Activated naive CD4-positive, alpha-beta T cell treated with anti-CD3 and anti-CD28 coated beads, Interleukin-2, amount 50 U/mL, for 24 hours (primary cell): ENCODE results near the gene KSR1.

Source experiments
- H3K27ac Mint-ChIP-seq: one replicate; pipeline ENCODE4 v1.8.0; 2021; ENCODE audit warnings: mild to moderate bottlenecking, mixed read lengths
- H3K27me3 Mint-ChIP-seq: one replicate; pipeline ENCODE4 v1.8.0; 2021; ENCODE audit warnings: mixed read lengths
- H3K36me3 Mint-ChIP-seq: one replicate; pipeline ENCODE4 v1.8.0; 2021; ENCODE audit warnings: mixed read lengths
- H3K4me1 Mint-ChIP-seq: one replicate; pipeline ENCODE4 v1.8.0; 2021; ENCODE audit warnings: mixed read lengths
- H3K4me3 Mint-ChIP-seq: one replicate; pipeline ENCODE4 v1.8.0; 2021; ENCODE audit warnings: mild to moderate bottlenecking, mixed read lengths
- H3K9me3 Mint-ChIP-seq: one replicate; pipeline ENCODE4 v1.8.0; 2021; ENCODE audit warnings: mixed read lengths

Gene KSR1

GRCh38 chr17:27586203-27586721, 130.0 kb downstream of the KSR1 start:
- no peaks in the 10 kb centered on the region for H3K9me3 Mint-ChIP-seq
- no peak overlapping the region for H3K27ac Mint-ChIP-seq
- no peaks in the 10 kb centered on the region for H3K4me1 Mint-ChIP-seq
- H3K27me3 Mint-ChIP-seq = no peaks in the 10 kb centered on the region
- no peak overlapping the region for H3K4me3 Mint-ChIP-seq
- H3K36me3 Mint-ChIP-seq = peaks cover 1% of the 10 kb centered on the region

GRCh38 chr17:27588354-27588753, 132.1 kb downstream of the KSR1 start:
- no peak overlapping the region for H3K27ac Mint-ChIP-seq
- H3K4me1 Mint-ChIP-seq = no peaks in the 10 kb centered on the region
- H3K36me3 Mint-ChIP-seq = peaks cover 1% of the 10 kb centered on the region
- no peaks in the 10 kb centered on the region for H3K27me3 Mint-ChIP-seq
- H3K9me3 Mint-ChIP-seq = no peaks in the 10 kb centered on the region
- H3K4me3 Mint-ChIP-seq = no peak overlapping the region

GRCh38 chr17:27590864-27591263, 134.6 kb downstream of the KSR1 start:
- Mint-ChIP-seq H3K27ac (no peak overlapping the region), H3K9me3 (no peaks in the 10 kb centered on the region), H3K4me3 (no peak overlapping the region), H3K36me3 (peaks cover 1% of the 10 kb centered on the region), H3K4me1 (peaks cover 2% of the 10 kb centered on the region), H3K27me3 (no peaks in the 10 kb centered on the region)

GRCh38 chr17:27591986-27592385, 135.7 kb downstream of the KSR1 start:
- Mint-ChIP-seq H3K27me3 (no peaks in the 10 kb centered on the region), H3K27ac (no peak overlapping the region), H3K36me3 (peaks cover 3% of the 10 kb centered on the region), H3K4me3 (no peak overlapping the region), H3K4me1 (peaks cover 3% of the 10 kb centered on the region), H3K9me3 (no peaks in the 10 kb centered on the region)

GRCh38 chr17:27593232-27593856, 137.1 kb downstream of the KSR1 start:
- Mint-ChIP-seq H3K4me3 (no peak overlapping the region), H3K36me3 (peaks cover 3% of the 10 kb centered on the region), H3K4me1 (peaks cover 3% of the 10 kb centered on the region), H3K27ac (no peak overlapping the region), H3K27me3 (no peaks in the 10 kb centered on the region), H3K9me3 (no peaks in the 10 kb centered on the region)

- H3K36me3 Mint-ChIP-seq = peaks cover 3% of the 10 kb centered on the region
These were observed 137.6 kb downstream of the KSR1 start for GRCh38 chr17:27593857-27594255.

GRCh38 chr17:27595208-27595607, 139.0 kb downstream of the KSR1 start:
- Mint-ChIP-seq H3K4me1 (peaks cover 7% of the 10 kb centered on the region), H3K27ac (no peak overlapping the region), H3K4me3 (no peak overlapping the region), H3K9me3 (no peaks in the 10 kb centered on the region), H3K27me3 (no peaks in the 10 kb centered on the region), H3K36me3 (peaks cover 1% of the 10 kb centered on the region)

More at GRCh38 chr17:27593857-27594255, 137.6 kb downstream of the KSR1 start:
- no peaks in the 10 kb centered on the region for H3K9me3 Mint-ChIP-seq
- H3K4me3 Mint-ChIP-seq = no peak overlapping the region
- H3K27me3 Mint-ChIP-seq = no peaks in the 10 kb centered on the region
- H3K27ac Mint-ChIP-seq = no peak overlapping the region
- peaks cover 3% of the 10 kb centered on the region for H3K4me1 Mint-ChIP-seq

- H3K27me3 Mint-ChIP-seq = no peaks in the 10 kb centered on the region
- H3K4me1 Mint-ChIP-seq = peaks cover 7% of the 10 kb centered on the region
- H3K36me3 Mint-ChIP-seq = peaks cover 1% of the 10 kb centered on the region
These were observed 139.8 kb downstream of the KSR1 start for GRCh38 chr17:27596096-27596495.

GRCh38 chr17:27596566-27597187, 140.4 kb downstream of the KSR1 start:
- Mint-ChIP-seq H3K27ac (no peak overlapping the region), H3K4me1 (peaks cover 7% of the 10 kb centered on the region), H3K27me3 (no peaks in the 10 kb centered on the region), H3K36me3 (peaks cover 1% of the 10 kb centered on the region), H3K9me3 (no peaks in the 10 kb centered on the region), H3K4me3 (no peak overlapping the region)

More at GRCh38 chr17:27596096-27596495, 139.8 kb downstream of the KSR1 start:
- Mint-ChIP-seq H3K27ac (no peak overlapping the region), H3K4me3 (no peak overlapping the region), H3K9me3 (no peaks in the 10 kb centered on the region)

- H3K4me1 Mint-ChIP-seq = peaks cover 7% of the 10 kb centered on the region
- H3K27ac Mint-ChIP-seq = no peak overlapping the region
These were observed 140.9 kb downstream of the KSR1 start for GRCh38 chr17:27597188-27597580.

GRCh38 chr17:27597783-27598320, 141.6 kb downstream of the KSR1 start:
- Mint-ChIP-seq H3K27me3 (no peaks in the 10 kb centered on the region), H3K36me3 (peaks cover 1% of the 10 kb centered on the region), H3K4me1 (peaks cover 7% of the 10 kb centered on the region), H3K27ac (no peak overlapping the region), H3K4me3 (no peak overlapping the region), H3K9me3 (no peaks in the 10 kb centered on the region)

More at GRCh38 chr17:27597188-27597580, 140.9 kb downstream of the KSR1 start:
- H3K9me3 Mint-ChIP-seq = no peaks in the 10 kb centered on the region
- peaks cover 1% of the 10 kb centered on the region for H3K36me3 Mint-ChIP-seq
- H3K4me3 Mint-ChIP-seq = no peak overlapping the region
- no peaks in the 10 kb centered on the region for H3K27me3 Mint-ChIP-seq

GRCh38 chr17:27598337-27599050, 142.2 kb downstream of the KSR1 start:
- Mint-ChIP-seq H3K36me3 (peaks cover 1% of the 10 kb centered on the region), H3K27ac (no peak overlapping the region)

GRCh38 chr17:27600471-27600870, 144.2 kb downstream of the KSR1 start:
- Mint-ChIP-seq H3K4me1 (peaks cover 7% of the 10 kb centered on the region), H3K9me3 (no peaks in the 10 kb centered on the region), H3K4me3 (no peak overlapping the region), H3K36me3 (peaks cover 1% of the 10 kb centered on the region), H3K27me3 (no peaks in the 10 kb centered on the region), H3K27ac (no peak overlapping the region)

More at GRCh38 chr17:27598337-27599050, 142.2 kb downstream of the KSR1 start:
- H3K4me1 Mint-ChIP-seq = peaks cover 7% of the 10 kb centered on the region
- H3K4me3 Mint-ChIP-seq = no peak overlapping the region
- no peaks in the 10 kb centered on the region for H3K27me3 Mint-ChIP-seq
- no peaks in the 10 kb centered on the region for H3K9me3 Mint-ChIP-seq

GRCh38 chr17:27601069-27601974, 145.1 kb downstream of the KSR1 start:
- H3K36me3 Mint-ChIP-seq = peaks cover 1% of the 10 kb centered on the region
- H3K27ac Mint-ChIP-seq = no peak overlapping the region
- no peak overlapping the region for H3K4me3 Mint-ChIP-seq
- no peaks in the 10 kb centered on the region for H3K9me3 Mint-ChIP-seq
- H3K27me3 Mint-ChIP-seq = no peaks in the 10 kb centered on the region
- H3K4me1 Mint-ChIP-seq = peaks cover 4% of the 10 kb centered on the region

- no peaks in the 10 kb centered on the region for H3K27me3 Mint-ChIP-seq
- H3K4me3 Mint-ChIP-seq = no peak overlapping the region
- no peaks in the 10 kb centered on the region for H3K9me3 Mint-ChIP-seq
- H3K27ac Mint-ChIP-seq = no peak overlapping the region
- no peaks in the 10 kb centered on the region for H3K36me3 Mint-ChIP-seq
- peaks cover 4% of the 10 kb centered on the region for H3K4me1 Mint-ChIP-seq
These were observed 145.7 kb downstream of the KSR1 start for GRCh38 chr17:27601975-27602302.
